Fibroblast of skin of scalp (primary cell): ENCODE measurements around the gene TIMM23B. TPM values are rescaled to one million over a fixed set of nuclear protein-coding genes. Genes with fewer than 3 reads are reported as not detected.
"Not testable (repeated sequence)": the region's sequence is repeated elsewhere in the genome, so short reads cannot be mapped to it uniquely, and the experiment has no call there.

ENCODE experiments used
- DNase-seq: peaks from one replicate; pipeline ENCODE4 v3.0.0-alpha.2; 2013
- polyA plus RNA-seq, 2 experiments: library from polyadenylated mRNA; unstranded; fragments of 120-200 nt; gene quantifications; one replicate each; pipeline ENCODE4 v1.2.1, GENCODE V29; 2013; ENCODE audit not compliant: insufficient read length in 2 of 2

TIMM23B gene, protein sequence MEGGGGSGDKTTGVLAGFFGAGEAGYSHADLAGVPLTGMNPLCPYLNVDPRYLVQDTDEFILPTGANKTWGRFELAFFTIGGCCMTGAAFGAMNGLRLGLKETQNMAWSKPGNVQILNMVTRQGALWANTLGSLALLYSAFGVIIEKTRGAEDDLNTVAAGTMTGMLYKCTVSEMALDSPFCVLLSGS
- polyA plus RNA-seq (2013, experiment 1 of 2; ENCODE audit: insufficient read length) = 12.1 TPM
- 12.6 TPM for polyA plus RNA-seq (2013, experiment 2 of 2; ENCODE audit: insufficient read length)

GRCh38 chr10:49941447-49942338, at the start of gene TIMM23B, which contains the start of gene PARG:
Gene TIMM23B, plus strand, starts transcription at chr10:49942053. Its CDS starts 142 bp downstream, at chr10:49942195.
Gene PARG, minus strand, starts transcription at chr10:49942027. Its CDS starts 302 bp downstream, at chr10:49941725.
- peak; percentile 84 for DNase-seq

DNA sequence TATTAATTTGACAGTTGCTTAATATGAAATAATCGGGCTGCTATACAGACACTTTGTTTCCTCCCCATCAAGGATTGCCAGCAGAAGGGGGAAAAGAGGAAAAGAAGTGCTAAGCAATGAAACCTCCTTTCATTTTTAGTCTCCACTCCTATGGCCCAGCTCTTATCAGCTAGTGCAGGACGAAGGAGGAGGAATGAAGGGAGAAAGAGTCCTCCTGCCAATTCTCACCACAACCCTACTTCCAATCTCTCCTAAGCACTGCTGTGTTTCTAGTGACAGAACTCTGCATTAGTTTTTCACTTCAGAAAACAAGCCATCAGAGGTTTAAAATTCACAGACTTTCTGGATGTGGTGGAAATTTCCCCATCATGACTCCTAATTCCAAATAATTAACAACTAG, 41.9 kb upstream of the TIMM23B start:
- not testable (repeated sequence) for DNase-seq

GRCh38 chr10:49900406-49900805, 41.4 kb upstream of the TIMM23B start:
- not testable (repeated sequence) for DNase-seq

DNA sequence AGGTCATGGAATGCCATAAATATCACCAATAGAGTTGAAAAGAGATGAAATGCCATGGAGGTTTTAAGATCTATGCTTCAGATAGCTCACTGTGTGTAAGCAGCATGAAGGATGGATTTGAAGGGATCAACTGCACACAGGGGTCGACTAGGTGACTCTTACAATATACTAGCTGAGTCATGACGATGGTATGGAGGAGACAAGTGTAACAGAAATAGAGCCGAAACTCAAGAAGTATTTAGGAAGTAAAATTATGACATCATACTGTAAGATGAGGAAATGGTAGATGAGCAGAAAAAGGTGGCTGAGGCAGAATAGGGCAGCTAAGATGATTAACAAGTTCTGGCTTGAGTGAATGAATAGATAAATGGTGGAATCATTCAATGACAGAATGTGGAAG, 38.0 kb upstream of the TIMM23B start:
- not testable (repeated sequence) for DNase-seq

GRCh38 chr10:49908290-49909080, 33.4 kb upstream of the TIMM23B start:
- not testable (repeated sequence) for DNase-seq

GRCh38 chr10:49910295-49910694, 31.6 kb upstream of the TIMM23B start:
- DNase-seq = not testable (repeated sequence)

- not testable (repeated sequence) for DNase-seq
These were observed 25.4 kb upstream of the TIMM23B start for GRCh38 chr10:49916451-49916850.

DNA sequence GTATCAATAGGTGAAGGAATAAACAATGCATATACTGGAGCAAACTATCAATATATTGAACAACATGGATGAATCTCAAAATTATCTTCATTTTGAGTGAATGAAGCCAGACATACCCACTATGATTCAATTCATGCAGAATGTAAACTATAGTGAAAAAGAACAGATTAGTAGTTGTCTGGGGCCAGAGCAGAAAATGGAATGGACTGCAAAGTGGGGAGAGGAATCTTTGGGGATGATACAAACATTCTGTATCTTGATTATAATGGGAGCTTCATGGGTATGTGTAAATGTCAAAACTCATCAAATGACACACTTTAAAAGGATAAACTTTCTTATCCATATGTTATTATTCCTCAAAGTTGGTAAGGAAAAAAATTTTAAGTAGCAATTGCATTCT, 23.9 kb upstream of the TIMM23B start:
- DNase-seq = not testable (repeated sequence)

- not testable (repeated sequence) for DNase-seq
These were observed 19.8 kb upstream of the TIMM23B start for GRCh38 chr10:49922041-49922440.

DNA sequence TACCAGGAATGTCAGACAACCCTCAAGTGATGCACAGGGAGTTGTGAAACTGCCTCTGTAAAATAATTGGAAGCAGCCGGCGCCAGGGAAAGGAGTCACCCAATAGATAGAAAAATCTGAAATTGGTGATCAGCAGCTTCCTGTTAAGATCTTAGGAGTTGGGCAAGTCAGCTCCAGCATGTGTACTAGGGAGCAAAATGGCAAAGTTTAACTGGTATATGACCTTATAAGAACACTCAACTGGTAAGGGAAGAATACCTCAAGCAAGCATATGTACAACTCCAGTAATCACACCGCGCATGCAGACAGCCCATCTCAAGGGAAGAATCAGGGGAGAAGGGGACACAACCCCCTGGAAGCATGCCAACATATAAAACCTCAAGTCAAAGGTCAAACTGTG, 18.3 kb upstream of the TIMM23B start:
- not testable (repeated sequence) for DNase-seq

DNA sequence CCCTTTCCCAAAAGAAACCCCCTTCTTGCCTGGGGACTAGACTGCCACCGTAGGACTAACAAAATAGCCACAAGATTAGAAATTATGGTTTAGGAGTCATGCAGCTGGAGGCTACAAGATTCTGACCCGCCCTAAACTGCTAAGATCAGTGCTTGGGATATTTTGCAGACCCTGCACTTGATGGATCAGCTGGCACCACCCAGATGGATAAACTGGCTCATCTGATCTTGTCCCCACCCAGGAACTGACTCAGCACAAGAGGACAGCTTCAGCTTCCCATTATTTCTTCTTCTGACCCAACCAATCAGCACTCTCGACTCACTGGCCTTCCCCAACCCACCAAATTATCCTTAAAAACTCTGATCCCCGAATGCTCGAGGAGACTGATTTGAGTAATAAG, 10.6 kb upstream of the TIMM23B start:
- DNase-seq = not testable (repeated sequence)

DNA sequence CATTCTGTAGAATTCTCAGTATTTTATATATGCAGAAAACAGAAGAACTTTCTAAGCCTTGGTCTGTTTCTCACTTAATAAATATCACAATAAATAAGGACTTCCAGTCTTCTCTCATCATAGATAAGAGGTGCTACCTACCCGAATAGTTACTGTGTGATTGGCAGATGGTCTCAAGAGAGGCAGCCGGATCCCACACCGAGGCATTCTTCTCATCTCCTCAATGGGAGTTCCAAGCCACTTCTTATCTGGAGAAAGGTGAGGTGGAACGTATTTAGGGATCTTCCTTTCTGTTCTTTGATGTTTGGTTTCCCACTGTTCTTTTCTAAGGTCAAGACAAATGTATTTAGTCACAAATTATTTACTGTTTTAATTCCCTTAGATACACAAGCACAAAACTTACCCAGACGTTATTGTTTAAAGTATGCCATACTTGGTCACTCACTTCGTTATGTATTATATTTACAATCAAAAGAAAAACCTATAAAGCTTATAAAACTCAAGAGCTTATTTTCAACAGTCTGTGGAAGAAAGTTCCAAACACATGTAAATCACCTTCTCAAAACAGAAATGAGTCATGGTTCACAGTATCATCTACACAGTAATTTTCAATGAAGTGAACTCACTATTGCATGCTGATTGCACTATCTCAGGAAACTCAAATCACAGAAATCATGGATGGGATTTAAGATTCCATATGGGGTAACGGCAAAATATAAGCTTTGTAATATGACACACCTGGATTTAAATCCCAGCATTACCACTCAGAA, 9.7 kb upstream of the TIMM23B start:
- not testable (repeated sequence) for DNase-seq

DNA sequence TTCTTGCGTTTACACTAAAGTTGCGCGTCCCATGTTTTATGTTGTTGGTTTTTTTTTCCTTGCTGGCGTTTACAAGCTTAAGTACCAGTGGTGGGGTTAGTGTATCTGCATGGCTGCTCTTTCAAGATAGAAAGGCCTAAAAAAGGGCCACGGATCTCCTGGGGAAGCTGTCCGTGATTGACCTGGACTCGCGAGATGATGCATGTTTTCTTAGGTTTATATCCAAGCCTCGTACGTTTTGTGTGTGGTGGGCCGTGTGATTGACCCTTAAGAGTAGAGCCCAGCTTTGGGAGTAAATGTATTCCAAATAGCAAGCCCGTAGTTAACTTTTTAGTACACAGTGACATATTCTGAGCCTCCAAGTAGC, 469 bp downstream of the TIMM23B start:
- not testable (repeated sequence) for DNase-seq

GRCh38 chr10:49943607-49944006, 1.8 kb downstream of the TIMM23B start:
- not testable (repeated sequence) for DNase-seq

GRCh38 chr10:49948142-49948541, 6.3 kb downstream of the TIMM23B start:
- DNase-seq = not testable (repeated sequence)

- DNase-seq = not testable (repeated sequence)
These were observed 6.9 kb downstream of the TIMM23B start for GRCh38 chr10:49948737-49949136.

DNA sequence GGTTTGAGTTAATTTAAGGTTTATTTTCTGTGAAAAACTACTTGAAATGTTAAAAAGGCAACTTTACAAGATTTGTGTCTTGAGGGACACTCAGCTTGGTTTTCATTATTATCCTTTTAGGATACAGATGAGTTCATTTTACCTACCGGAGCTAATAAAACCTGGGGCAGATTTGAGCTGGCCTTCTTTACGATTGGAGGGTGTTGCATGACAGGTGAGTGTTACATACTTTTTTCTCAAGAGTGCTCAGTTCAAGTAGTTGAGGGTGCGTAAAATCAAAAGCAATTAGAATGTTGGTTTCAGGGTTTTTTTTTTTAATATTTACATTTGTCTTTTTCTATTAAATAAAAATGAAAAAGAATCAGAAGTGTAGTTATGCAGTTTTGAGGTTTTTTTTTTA, 10.2 kb downstream of the TIMM23B start:
- not testable (repeated sequence) for DNase-seq

GRCh38 chr10:49953122-49953521, 11.3 kb downstream of the TIMM23B start:
- peak; percentile 3 for DNase-seq

- DNase-seq = not testable (repeated sequence)
These were observed 28.5 kb downstream of the TIMM23B start for GRCh38 chr10:49970331-49970857.

GRCh38 chr10:49971466-49971865, 29.6 kb downstream of the TIMM23B start:
- DNase-seq = not testable (repeated sequence)

- DNase-seq = not testable (repeated sequence)
These were observed 30.2 kb downstream of the TIMM23B start for GRCh38 chr10:49972094-49972493.
